Islet precursor cell (in vitro differentiated cells): Measurements from ENCODE around the gene UFM1.
"Not testable (repeated sequence)": the region's sequence is repeated elsewhere in the genome, so short reads cannot be mapped to it uniquely, and the experiment has no call there.

Experiments
- DNase-seq: peaks from one replicate; pipeline ENCODE4 v3.0.0-alpha.2; 2018

Gene UFM1

GRCh38 chr13:38366954-38367645, 17.4 kb downstream of the UFM1 start:
- no peak for DNase-seq

GRCh38 chr13:38369058-38369457, 19.4 kb downstream of the UFM1 start:
- DNase-seq: no peak

- not testable (repeated sequence) for DNase-seq
Measured at GRCh38 chr13:38370096-38370495, 20.4 kb downstream of the UFM1 start.

DNA sequence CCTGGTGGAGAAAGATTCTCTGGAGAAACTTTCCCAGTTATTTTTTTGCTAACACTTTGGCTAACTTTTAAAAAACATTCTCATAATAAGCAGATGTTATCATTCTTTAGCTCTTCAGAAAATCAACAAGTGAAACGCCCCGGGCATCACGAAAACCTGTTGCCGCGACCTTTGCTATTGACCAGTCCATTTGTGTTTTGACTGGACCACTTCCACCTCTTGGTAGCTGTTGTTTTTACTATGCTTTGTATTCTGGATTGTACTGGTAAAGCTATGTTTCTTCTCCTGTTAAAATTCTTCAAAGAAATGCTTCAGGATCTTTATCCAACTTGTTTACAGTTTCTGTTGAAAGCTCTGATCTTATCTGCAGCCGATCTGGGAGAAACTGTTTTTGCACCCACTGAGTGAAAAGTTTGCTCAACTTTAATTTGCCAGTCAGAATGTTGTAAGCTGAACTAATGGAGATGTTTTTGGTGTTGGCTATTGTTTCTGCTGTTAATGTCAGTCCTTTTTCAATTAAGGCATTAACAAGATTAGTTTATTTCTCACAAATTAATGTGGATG, 23.3 kb downstream of the UFM1 start:
- no peak for DNase-seq

GRCh38 chr13:38376546-38376945, 26.9 kb downstream of the UFM1 start:
- no peak for DNase-seq

- DNase-seq: no peak
Measured at GRCh38 chr13:38381890-38382289, 32.2 kb downstream of the UFM1 start.

- no peak for DNase-seq
Measured at GRCh38 chr13:38382946-38383345, 33.3 kb downstream of the UFM1 start.

GRCh38 chr13:38384171-38384570, 34.5 kb downstream of the UFM1 start:
- no peak for DNase-seq

DNA sequence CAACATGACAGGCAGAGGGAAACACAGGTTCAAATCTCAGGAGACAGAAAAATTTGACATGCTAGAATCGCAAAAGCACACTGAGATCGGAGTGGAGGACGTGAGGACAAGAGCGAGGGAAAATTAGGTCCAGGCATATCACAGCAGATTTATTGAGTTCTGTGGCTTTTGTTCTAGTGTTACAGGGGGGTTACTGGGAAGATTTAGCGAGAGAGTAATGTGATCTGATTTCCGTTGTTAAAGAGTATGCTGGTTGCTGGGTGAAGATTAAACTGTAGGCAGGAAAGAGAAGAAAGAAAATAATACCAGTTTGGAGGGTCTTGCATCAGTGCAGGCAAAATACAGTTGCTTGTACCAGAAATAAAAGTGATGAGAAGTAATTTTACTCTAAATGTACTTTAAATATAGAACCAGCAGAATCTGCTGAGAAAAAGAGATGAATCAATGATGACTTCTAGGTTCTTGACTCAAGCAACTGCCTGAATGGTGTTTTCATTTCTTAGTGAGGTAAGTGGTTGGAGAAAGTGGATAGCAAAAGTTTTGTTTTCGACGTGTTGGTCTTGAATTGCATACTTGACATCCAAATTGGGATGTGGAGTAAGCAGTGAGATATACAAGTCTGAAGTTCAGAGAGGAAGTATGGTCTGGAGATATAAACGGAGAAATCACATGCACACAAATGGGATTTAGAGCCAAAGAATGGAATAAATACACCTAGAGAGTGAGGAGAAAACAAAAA, 35.7 kb downstream of the UFM1 start:
- DNase-seq: no peak

DNA sequence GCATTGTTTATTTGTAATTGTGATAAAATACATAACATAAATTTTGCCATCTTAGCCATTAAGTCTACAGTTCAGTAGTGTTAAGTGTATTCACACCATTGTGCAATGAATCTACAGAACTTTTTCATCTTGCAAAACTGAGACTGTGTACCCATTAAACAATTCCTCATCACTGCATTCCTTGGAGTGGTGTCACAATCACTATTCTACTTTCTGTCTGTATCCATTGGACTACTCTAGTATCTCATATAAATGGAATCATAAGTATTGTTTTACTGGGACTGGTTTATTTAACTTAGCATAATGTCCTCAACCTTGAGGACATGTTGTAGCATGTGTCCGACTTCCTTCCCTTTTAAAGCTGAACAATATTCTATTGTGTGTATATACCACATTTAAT, 36.8 kb downstream of the UFM1 start:
- DNase-seq: no peak

- DNase-seq: no peak
Measured at GRCh38 chr13:38391341-38391740, 41.7 kb downstream of the UFM1 start.

DNA sequence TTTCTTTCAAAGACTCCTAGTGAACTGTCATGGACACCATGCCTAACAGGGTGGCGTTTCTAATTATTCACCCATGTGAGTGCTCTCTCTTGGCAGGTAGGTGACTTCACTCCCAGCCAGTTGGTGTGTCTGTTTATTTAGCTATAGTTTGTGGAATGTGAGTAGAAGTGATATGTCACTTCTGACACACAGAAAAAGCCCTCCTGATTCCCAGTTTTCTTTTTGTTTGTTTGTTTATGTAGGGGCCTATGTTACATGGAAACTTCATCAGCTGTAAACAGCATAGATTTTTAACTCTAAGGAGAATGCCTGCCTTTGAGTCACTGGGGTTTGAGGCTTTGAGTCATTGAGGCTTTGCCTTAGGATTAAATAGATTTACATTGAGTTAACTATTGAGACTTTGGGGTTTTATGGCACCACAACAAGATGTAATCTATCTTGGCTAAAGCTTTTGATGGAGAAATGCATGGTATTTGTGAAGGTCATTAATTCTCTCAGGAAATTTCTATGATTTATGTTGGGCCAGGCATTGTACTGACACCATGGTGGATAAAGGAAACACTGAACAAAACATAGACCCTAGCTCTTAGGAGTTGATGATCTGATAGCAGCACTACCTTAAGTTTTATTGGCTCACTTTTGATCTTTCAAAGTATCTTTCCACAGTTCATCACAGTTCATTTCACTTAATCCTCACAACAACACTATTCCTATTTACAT, 45.3 kb downstream of the UFM1 start:
- DNase-seq: peak; percentile 55

DNA sequence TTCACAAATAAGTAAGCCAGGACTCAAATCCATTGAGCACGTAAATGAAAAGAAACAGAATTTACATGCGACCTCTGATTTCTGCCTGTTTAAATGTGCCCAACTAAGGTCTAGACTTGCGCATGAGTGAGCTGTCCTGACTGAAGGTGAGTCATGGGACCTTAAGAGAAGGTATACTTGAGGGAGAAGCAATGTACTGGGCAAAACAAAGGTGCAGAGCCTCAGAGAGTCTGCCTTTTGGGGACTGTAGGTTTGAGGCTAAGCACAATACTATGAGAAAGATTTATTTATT, 45.8 kb downstream of the UFM1 start:
- peak; percentile 66 for DNase-seq

DNA sequence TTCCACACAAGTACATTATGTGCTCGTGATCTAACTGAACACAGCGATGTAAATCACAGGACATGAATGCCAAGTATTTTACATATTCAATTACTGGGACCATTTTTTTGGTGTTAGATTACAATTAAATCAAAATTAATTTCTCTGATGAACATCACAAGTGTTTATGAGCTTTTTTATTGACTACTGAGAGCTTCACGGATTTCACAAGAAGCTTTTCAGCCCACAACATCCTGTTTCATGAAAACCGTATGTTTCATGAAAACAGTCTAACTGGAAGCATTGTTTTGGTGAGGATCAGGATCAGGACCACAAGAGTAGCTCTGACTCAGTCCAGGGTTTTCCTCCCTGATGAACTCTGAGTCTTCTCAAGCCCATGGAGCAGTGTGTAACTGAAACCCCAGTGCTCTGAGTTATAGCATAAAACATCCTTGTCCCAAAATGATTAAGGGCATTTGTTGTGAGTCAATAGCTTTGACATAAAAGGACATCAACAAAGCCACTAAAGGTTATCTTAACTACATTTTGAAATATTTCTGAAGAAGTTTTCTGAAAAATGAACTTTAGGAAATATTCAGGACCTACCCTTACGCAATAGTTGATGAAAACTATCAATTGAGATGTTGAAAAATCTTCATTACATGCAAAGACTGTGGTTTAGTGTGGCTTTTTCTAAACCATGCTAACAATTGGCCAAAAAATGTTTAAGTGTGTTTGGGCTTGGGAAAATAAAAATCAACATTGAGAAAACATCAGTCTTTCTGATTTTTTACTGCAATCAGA, 49.3 kb downstream of the UFM1 start:
- DNase-seq: no peak

DNA sequence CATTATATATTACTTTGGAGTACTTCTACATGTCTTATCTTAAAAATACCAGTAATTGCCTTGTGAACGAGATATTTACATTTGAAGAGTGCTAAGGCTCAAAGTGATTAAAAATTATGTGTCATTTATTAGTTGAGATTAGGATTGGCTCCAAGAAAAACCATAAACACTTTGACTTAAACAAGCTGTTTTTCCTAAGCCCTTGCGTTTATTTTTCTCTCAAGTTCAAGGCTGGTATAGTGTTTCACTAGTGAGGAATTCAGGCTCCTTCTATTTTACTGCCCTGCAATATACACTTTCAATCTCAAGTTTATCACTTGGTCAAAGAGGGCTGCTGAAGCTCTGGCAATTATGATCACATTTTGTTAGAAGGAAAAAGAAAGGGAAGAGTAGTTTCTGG, 49.9 kb downstream of the UFM1 start:
- no peak for DNase-seq

DNA sequence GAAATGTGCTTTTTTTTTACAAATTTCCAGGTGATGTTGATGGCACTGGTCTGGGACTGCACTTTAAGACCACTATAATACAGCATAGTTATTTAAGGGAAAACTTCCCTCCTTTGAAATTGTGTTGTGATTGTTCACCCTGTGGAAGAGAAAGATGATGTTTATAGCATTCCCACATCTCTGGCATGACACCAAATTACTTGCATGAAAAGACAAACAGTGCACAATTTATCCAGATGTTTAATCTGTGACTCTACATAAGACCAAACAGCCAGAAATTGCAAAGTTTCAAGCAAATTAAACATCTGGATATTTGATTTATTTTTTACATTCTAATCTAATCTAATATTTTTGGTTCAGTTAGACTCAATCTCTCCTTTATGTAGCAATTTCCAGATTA, 51.6 kb downstream of the UFM1 start:
- no peak for DNase-seq

- no peak for DNase-seq
Measured at GRCh38 chr13:38405216-38405615, 55.6 kb downstream of the UFM1 start.

DNA sequence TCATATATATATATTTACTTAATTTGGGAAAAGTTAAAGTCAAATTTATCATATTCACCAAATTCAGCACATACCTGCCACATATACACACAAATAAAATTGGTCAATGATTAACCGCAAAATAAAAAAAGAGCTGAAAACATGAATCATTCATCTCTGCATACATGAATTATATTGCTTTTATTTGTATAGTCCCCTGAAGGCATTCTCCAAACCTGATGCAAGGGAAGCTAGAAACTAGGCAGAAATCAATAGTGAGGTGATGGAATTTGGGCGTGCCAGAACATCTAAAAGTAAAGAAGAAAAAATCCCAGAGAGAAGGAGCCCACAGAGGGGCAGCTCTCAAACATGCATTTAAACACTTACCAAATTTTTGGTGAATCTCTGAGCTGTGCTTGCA, 60.1 kb downstream of the UFM1 start:
- DNase-seq: no peak

DNA sequence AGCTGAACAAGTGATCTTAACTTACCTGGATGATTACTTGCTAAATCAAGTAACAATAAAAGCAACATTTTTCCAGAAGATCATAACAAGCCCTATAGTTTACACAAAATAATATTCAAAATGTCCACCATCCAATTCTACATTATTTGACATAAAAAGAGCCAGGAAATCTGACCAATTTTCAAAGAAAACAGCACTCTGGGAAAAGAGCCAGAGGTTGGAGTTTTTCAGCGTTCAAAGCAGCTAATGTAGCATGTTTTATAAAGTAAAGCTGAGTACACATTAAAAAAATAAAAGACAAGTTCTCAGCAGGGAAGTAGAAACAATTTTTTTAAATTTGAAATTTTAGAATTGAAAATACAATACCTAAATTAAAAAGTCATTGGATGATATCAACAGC, 62.6 kb downstream of the UFM1 start:
- DNase-seq: no peak
